ENCODE measurements around the gene PCSK7.

The PCSK7 gene

GRCh38 chr11:117230999-117231841 lies 653 bp downstream of the PCSK7 start:
- no peak for DNase-seq

GRCh38 chr11:117230286-117230961 lies 1.4 kb downstream of the PCSK7 start:
- no peak for DNase-seq

GRCh38 chr11:117229931-117230285 lies 2.0 kb downstream of the PCSK7 start:
- DNase-seq, result no peak

DNA sequence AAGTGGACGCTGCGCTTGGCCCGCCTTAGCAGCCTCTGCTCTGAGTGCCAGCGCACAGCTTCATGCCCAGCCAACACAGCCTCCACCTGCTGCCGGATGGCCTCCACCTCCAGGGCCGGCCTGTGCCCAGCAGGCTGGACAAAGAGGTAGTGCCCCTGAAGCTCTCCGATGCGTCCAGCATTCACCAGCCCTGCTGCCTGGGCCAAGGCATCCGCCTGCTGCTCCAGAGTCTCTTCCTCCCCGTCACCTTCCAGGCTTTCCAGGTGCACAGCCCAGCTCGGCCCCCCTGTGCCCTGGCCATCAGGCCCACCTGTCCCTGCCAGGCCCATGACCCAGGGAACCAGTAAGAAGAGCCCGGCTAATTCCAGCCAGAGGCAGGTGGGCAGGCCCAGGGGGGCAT lies 2.5 kb downstream of the PCSK7 start:
- no peak for DNase-seq

DNA sequence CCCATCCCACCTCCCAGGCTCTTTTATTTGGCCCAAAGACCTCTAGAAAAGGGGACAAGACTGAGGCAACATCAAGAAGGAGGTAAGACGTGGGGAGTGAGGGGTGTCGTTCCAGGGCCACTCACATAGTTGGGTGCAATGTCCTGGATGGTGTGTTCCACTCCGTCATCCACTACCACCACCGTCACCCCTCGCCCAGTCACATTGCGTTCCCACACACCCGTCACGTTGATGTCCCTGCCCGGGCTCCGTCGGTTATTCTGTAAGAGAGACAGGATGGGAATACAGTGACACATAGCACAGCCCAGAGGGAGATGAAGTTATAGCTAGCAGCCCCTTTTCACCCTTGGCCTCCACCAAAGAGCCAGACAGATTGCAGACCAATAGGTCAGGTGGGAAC lies 3.8 kb downstream of the PCSK7 start:
- DNase-seq, result no peak

- no peak for DNase-seq
Observed at GRCh38 chr11:117226388-117227385, 5.2 kb downstream of the PCSK7 start.

GRCh38 chr11:117225553-117226170 lies 6.2 kb downstream of the PCSK7 start:
- no peak for DNase-seq

GRCh38 chr11:117223741-117224689 lies 7.9 kb downstream of the PCSK7 start:
- no peak for DNase-seq

DNA sequence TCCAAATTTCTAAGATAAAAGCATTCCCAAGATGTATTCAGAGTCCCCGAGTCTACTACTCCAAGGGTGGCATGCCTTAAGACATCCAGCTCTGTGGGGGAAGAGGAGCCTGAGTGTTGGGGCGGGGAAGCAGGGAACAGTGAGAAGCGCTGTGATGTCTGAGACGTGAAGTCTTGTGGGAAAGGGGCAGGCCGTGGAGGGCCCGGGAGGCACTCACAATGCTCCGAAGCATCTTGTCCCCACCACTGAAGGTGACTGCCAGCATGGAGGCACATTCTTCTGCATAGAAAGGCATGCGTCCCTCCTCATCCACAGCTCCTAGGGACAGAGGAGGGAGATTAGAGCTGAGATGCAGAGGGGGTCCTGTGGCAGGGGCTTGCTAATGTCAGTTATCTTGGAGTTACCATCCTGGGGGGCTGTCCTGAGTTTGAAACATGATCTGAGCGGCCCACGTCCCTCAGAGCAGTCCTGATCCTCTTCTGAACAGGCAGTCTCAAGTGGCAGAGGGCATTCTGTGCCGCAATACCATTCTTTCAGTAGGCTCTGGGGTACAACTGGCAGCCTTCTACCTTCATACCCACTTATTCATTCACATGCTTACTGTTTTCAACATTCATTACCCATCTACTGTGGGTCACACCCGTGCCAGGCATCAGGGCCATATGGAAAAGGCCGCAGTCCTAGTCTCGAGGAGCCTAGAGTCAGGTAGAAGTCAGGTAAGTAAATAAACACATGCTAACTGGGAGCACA lies 8.7 kb downstream of the PCSK7 start:
- DNase-seq, result no peak

- no peak for DNase-seq
Observed at GRCh38 chr11:117221775-117222517, 9.9 kb downstream of the PCSK7 start.

DNA sequence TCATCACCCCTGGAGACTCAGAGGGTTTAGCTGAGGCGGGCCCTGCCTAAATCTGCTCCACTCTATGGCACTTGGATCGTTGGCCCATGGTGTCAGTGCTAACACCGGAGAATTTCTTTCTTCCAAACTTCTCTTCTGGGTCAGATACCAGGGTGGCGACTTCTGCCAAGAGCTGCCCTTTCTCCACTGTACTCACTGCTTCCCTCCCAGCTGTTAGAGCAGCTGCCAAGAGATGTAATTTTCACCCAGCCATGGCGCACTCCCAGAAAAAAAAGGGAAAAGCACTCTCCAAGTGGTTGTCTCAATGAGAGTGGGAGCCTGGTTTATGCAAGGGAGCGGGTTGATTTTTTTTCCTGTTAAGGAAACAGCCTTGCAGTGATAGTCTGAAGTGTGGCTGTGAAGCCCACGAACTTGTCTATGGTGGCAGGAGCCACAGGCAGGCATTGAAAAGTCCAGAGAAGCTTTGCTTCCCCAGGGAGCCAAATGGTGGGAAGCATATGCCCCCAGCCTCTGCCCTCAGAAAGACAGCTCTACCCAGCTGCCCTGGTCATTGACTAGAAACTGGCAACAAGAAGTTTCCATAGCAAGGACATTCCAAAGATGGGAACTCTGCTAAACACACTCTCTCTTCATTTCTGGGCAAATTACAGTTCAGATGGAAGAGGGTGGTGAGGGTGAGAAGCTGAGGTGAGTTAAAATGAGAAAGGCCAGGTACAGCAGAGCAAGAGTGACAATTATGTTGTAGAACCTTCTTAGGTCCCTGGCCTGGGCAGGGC lies 10.7 kb downstream of the PCSK7 start:
- no peak for DNase-seq

DNA sequence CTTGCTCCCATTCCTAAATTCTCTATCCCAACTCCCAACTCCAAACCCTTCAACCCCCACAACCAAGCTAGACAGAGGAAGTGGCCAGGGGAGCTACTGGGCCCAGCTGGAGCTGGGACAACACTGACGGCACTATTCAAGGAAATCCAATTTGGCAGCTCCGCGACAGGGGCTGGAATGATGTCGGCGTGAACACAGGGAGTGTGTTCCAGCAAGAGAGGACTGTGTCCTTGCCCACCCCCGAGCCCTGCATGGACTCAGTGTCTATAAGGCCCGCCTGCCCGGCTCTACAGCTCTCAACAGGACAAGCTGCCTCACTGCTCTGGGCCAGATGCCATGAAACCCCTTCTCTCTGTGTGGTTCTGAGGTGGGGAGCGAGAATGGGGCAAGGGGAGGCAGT lies 11.3 kb downstream of the PCSK7 start:
- no peak for DNase-seq

DNA sequence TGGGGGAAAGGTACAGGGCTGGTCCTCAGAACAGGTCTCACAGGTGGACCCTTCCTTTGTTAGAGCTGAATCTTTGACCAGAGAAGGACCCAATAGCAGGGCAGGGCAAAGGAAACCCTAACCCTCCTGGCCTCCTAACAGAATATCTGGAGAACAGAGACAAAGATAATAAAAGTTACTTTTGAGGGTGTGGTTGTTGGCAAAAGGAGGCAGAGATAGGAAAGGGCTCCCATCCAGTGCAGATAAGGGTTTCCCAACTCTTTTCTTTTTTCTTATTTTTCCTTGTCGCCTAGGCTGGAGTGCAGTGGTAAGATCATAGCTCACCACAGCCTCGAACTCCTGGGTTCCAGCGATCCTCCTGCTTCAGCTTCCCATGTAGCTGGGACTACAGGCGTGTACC lies 11.9 kb downstream of the PCSK7 start:
- no peak for DNase-seq

DNA sequence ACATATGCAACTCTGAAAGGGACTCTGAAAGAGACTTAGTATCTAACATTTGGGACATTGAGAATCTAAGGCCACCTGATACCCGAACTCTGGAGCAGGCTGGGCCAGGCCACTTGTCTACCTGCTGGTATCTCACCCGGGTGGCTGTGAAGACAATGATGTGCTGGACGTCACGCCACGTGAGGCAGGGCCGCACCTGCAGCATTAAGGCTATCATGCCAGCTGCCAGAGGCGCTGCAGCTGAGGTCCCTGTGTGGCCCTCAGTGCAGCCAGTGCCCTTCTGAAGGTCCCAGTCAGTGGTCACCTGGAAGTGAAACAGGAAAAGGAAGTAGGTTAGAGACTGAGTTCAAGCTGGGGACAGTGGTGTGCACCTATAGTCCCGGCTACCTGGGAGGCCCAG lies 12.4 kb downstream of the PCSK7 start:
- DNase-seq, result no peak

DNA sequence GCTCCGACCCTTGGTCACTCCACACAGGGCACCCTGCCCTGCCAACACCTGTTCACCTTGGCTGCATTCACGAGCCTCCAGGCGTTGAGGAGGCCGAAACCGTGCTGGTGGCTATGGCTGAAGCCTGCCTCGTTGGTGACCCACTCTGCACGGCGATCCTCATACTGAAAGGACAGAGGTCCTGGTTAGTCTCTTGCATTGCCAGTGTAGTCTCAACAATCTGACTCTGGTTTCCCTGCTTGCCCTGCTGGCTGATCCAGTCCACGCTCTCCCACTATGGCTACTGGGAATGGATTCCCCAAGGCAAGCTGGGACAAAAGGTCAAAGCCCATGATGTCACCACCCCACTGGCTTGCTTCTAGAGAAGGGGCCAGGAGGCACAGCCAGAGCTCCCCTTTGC lies 12.9 kb downstream of the PCSK7 start:
- no peak for DNase-seq

GRCh38 chr11:117218133-117218915 lies 13.5 kb downstream of the PCSK7 start:
- no peak for DNase-seq

DNA sequence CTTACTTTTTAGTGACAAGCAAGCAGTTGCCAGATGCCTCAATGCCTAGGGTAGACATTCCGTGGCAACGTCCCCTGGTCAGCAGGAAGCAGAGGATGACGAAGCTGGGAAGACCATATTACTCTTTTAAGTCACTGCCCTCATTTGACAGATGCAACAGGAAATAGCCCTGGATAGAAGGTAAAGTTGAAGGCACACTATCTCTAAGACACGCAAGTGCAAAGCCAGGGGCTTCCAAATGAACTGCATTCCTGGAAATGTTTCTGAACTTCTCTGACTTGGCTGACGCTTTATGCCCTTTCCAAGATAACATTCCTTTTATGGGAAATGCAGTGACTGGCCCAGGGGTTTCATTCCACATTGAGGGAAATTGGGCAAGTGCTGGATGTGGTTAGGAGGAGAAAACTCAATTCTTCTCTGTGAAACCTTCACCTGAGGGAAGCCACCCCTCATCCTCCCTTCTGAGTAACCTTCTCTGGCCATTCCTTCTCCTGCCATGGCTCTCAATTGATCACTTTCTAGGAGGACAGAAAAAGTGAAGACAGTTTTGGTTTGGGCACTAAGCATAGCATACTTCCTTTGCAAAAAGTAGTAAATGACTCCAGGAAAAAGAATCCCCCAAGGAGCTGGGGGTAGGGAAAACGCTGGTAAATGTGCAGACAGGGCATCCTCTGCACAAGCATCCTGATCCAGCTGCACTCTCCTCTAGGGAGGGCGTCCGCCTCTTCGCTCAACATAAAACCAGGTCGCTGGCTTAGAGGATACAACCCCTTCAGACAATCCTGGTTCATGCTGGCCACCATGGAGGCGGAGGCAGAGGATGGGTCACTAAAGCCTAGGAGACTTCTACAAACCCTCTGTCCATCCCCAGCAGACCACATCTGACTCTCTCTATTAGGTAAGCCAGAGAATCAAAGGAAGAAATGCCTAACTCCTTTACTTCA lies 14.5 kb downstream of the PCSK7 start:
- no peak for DNase-seq

All from T-helper 9 cell (primary cell).